ENCODE data around the gene SPEM2. TPM values are rescaled to one million over a fixed set of nuclear protein-coding genes. Genes with fewer than 3 reads are reported as not detected.

The SPEM2 gene
- total RNA-seq, 2 donors from 2014 or later, result 5.3 TPM; not detected in 1

DNA sequence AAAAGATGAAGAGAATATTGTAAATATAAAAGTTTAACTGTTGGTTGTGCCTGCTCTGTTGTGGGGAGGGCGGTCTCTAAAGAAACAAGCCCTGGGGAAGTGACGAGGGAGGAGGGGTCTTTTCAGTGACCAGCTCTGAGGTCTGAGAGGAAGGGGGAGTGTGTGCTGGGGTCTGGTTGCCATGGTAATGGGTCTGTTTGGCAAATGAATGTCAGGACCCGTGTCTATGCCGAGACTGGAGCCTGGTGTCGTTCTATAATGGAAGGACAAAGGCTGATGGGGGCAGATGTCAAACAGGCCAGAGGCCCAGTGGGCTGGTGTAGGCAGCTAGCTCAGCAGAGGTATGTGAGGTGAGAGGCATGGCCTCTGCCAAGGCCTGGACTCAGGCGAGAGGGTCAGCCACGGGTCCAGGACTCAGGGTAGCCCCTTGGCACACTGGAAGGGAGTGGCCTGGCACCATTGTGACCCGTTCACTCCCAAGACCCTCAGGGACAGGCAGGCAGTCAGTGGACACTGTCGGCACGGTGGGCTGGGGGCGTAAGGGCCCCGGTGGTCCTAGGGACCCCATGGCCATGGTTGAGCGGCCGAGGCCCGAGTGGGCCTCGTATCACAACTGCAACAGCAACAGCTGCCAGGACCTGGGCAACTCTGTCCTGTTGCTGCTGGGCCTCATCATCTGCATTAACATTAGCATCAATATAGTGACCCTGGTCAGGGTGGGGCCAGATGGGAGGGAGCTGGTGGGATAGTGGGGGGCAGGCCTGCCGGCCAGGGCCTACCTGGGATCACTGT lies 5.4 kb upstream of the SPEM2 start, which contains the start of gene SPEM1:
Gene SPEM1 (plus strand): TSS at position 506 of the 792 bp plus-strand sequence. CDS start 61 bp downstream, at position 567.
- Histone ChIP-seq H3K4me1 (replicated peaks) (no peaks in the 10 kb centered on the region), H3K36me3 (no peaks in the 10 kb centered on the region), H3K9me3 (no peaks in the 10 kb centered on the region), H3K27ac (no peak within 1 kb of the TSS), H3K4me3 (no peak within 1 kb of the TSS), H3K27me3 (replicated peaks; ENCODE audit: insufficient read depth) (no peaks in the 10 kb centered on the region)
- whole genome bisulfite sequencing, result 70% methylated on average over 17 of the region's 17 CpGs
- no peak for DNase-seq (ENCODE audit: low spot score)
- TF ChIP-seq POLR2A (IDR thresholded peaks at IDR 0.05) (no peak), POLR2AphosphoS5 (IDR thresholded peaks at IDR 0.05) (no peak)
- intact Hi-C loops (cut with DNase I), result no loop called here

DNA sequence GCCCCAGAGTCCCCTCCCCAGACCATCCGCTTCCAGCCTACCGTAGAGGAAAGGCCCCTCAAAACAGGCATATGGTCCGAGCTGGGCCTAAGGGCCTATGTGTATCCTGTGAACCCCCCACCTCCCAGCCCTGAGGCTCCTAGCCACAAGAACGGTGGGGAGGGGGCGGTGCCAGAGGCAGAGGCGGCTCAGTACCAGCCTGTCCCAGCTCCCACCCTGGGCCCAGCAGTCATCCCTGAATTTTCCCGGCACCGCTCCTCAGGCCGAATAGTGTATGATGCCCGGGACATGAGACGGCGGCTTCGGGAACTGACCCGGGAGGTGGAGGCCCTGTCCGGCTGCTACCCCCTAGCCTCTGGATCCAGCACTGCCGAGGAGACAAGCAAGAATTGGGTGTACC lies 4.2 kb upstream of the SPEM2 start:
- no peak for TF ChIP-seq POLR2AphosphoS5 (IDR thresholded peaks at IDR 0.05)
- TF ChIP-seq POLR2A (IDR thresholded peaks at IDR 0.05), result no peak
- TF ChIP-seq, protein P1, sequence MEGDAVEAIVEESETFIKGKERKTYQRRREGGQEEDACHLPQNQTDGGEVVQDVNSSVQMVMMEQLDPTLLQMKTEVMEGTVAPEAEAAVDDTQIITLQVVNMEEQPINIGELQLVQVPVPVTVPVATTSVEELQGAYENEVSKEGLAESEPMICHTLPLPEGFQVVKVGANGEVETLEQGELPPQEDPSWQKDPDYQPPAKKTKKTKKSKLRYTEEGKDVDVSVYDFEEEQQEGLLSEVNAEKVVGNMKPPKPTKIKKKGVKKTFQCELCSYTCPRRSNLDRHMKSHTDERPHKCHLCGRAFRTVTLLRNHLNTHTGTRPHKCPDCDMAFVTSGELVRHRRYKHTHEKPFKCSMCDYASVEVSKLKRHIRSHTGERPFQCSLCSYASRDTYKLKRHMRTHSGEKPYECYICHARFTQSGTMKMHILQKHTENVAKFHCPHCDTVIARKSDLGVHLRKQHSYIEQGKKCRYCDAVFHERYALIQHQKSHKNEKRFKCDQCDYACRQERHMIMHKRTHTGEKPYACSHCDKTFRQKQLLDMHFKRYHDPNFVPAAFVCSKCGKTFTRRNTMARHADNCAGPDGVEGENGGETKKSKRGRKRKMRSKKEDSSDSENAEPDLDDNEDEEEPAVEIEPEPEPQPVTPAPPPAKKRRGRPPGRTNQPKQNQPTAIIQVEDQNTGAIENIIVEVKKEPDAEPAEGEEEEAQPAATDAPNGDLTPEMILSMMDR (IDR thresholded peaks at IDR 0.05), result no peak
- Histone ChIP-seq H3K4me3 (no peak overlapping the region), H3K4me1 (replicated peaks) (no peaks in the 10 kb centered on the region), H3K27ac (no peak overlapping the region), H3K27me3 (replicated peaks; ENCODE audit: insufficient read depth) (no peaks in the 10 kb centered on the region), H3K9me3 (no peaks in the 10 kb centered on the region), H3K36me3 (no peaks in the 10 kb centered on the region)
- WGBS, result 94% methylated on average over 16 of the region's 16 CpGs
- intact Hi-C loops (cut with DNase I), result no loop called here
- no peak for DNase-seq (ENCODE audit: low spot score)

DNA sequence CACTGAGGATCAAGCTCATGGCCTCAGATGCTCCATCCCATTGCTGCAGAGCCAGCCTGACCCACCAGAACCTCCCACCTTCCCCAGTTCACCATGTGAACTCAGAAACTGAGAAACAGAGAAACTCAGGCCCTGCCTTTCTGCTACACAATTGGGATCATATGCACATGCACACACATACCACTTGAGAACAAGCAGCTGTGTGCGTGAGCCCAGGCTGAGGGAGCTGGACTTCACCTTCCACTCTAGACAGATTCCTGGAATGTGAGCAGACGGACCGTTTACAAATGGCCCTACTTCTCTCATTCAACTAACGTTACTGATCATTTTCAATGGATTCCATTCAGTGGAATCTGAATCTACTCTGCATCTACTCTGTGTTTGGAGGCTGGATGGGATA lies 1.7 kb upstream of the SPEM2 start:
- intact Hi-C loops (cut with DNase I), result no loop called here
- no peaks in the 10 kb centered on the region for H3K36me3 ChIP-seq
- H3K4me3 ChIP-seq, result no peak overlapping the region
- DNase-seq (ENCODE audit: low spot score), result no peak
- H3K4me1 ChIP-seq (replicated peaks), result no peaks in the 10 kb centered on the region
- TF ChIP-seq POLR2AphosphoS5 (IDR thresholded peaks at IDR 0.05) (no peak), POLR2A (IDR thresholded peaks at IDR 0.05) (no peak)
- TF ChIP-seq, protein P1 (IDR thresholded peaks at IDR 0.05), result no peak
- no peaks in the 10 kb centered on the region for H3K9me3 ChIP-seq
- no peak overlapping the region for H3K27ac ChIP-seq
- no peaks in the 10 kb centered on the region for H3K27me3 ChIP-seq (replicated peaks; ENCODE audit: insufficient read depth)
- WGBS, result 50% methylated on average over 4 of the region's 4 CpGs

DNA sequence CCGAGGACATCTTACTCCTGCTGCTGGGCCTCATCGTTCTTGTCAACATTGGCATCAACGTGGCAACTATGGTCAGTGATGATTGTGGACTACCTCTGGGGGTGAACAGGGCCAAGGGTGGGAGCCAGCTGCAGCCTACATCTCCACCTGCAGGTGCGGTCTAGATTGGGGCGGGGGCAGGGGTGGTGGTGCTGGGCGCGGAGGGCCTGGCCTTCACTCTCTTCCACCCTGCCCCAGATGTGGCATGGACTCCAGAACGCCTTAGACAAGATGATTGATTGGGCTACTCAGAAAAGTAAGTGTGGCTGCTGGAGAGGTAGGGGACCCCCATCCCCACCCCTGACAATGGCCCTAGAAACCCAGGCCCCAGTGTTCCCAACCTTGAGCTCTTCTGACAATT lies 340 bp downstream of the SPEM2 start:
- H3K4me3 ChIP-seq, result no peak overlapping the region
- no peaks in the 10 kb centered on the region for H3K27me3 ChIP-seq (replicated peaks; ENCODE audit: insufficient read depth)
- H3K9me3 ChIP-seq, result no peaks in the 10 kb centered on the region
- TF ChIP-seq, protein P1 (IDR thresholded peaks at IDR 0.05), result no peak
- TF ChIP-seq POLR2A (IDR thresholded peaks at IDR 0.05), result no peak
- TF ChIP-seq POLR2AphosphoS5 (IDR thresholded peaks at IDR 0.05), result no peak
- WGBS, result 92% methylated on average over 8 of the region's 8 CpGs
- intact Hi-C loops (cut with DNase I), result no loop called here
- no peak overlapping the region for H3K27ac ChIP-seq
- no peaks in the 10 kb centered on the region for H3K36me3 ChIP-seq
- DNase-seq (ENCODE audit: low spot score), result no peak
- H3K4me1 ChIP-seq (replicated peaks), result no peaks in the 10 kb centered on the region

DNA sequence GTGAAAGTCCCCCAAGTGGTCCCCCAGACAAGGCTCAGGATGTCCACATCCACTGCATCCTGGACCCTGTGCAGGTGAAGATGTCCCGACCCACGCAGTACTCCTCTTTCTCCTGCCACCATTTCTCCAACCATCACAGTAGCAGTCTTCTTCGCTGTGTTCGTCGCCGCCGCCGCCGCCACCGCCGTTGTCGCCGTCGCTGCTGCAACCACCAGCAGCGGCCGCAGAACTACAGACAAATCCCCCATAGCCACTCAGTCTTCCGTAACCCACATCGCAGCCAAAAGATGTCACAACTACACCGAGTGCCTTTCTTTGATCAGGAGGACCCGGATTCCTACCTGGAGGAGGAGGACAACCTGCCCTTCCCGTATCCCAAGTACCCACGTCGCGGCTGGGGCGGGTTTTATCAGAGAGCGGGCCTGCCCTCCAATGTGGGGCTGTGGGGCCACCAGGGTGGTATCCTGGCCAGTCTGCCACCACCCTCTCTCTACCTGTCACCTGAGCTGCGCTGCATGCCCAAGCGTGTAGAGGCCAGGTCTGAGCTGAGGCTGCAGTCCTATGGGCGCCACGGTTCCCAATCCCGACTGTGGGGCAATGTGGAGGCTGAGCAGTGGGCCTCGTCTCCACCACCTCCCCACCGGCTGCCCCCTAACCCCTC lies 917 bp downstream of the SPEM2 start:
- Histone ChIP-seq H3K4me1 (replicated peaks) (no peaks in the 10 kb centered on the region), H3K27ac (no peak overlapping the region), H3K27me3 (replicated peaks; ENCODE audit: insufficient read depth) (no peaks in the 10 kb centered on the region), H3K9me3 (no peaks in the 10 kb centered on the region), H3K4me3 (no peak overlapping the region), H3K36me3 (no peaks in the 10 kb centered on the region)
- TF ChIP-seq POLR2AphosphoS5 (IDR thresholded peaks at IDR 0.05) (no peak), POLR2A (IDR thresholded peaks at IDR 0.05) (no peak)
- TF ChIP-seq, protein P1 (IDR thresholded peaks at IDR 0.05), result no peak
- no peak for DNase-seq (ENCODE audit: low spot score)
- intact Hi-C loops (cut with DNase I), result no loop called here
- 83% methylated on average over 31 of the region's 33 CpGs for WGBS

Data from prostate gland (tissue), 2 donors.